ENCODE measurements around the gene ATP23.
A peak's percentile ranks its signal among the peaks of the same experiment; 100 is the strongest.

The ATP23 gene

GRCh38 chr12:57896115-57896433, 45.3 kb upstream of the ATP23 start:
- TF ChIP-seq CTCF (conservative IDR thresholded peaks at IDR 0.05; ENCODE audit: low read depth, low read length) = no peak
- peak overlapping the region; percentile 59 for H3K4me3 ChIP-seq (ENCODE audit: low read length)
- no peak for DNase-seq (ENCODE audit: low read depth)

- no peak for DNase-seq (ENCODE audit: low read depth)
- TF ChIP-seq CTCF (conservative IDR thresholded peaks at IDR 0.05; ENCODE audit: low read depth, low read length) = peak; percentile 37
- peak overlapping the region; percentile 59 for H3K4me3 ChIP-seq (ENCODE audit: low read length)
Measured at GRCh38 chr12:57896434-57897201, 44.7 kb upstream of the ATP23 start.

- no peak for DNase-seq (ENCODE audit: low read depth)
- TF ChIP-seq CTCF (conservative IDR thresholded peaks at IDR 0.05; ENCODE audit: low read depth, low read length) = no peak
- H3K4me3 ChIP-seq (ENCODE audit: low read length) = peak overlapping the region; percentile 59
Measured at GRCh38 chr12:57897286-57897974, 43.9 kb upstream of the ATP23 start.

- DNase-seq (ENCODE audit: low read depth) = no peak
- H3K4me3 ChIP-seq (ENCODE audit: low read length) = no peak overlapping the region
- TF ChIP-seq CTCF (conservative IDR thresholded peaks at IDR 0.05; ENCODE audit: low read depth, low read length) = no peak
Measured at GRCh38 chr12:57898308-57898970, 42.9 kb upstream of the ATP23 start.

- no peak for TF ChIP-seq CTCF (conservative IDR thresholded peaks at IDR 0.05; ENCODE audit: low read depth, low read length)
- no peak for DNase-seq (ENCODE audit: low read depth)
- H3K4me3 ChIP-seq (ENCODE audit: low read length) = no peak overlapping the region
Measured at GRCh38 chr12:57899010-57899662, 42.2 kb upstream of the ATP23 start.

GRCh38 chr12:57902478-57902969, 38.8 kb upstream of the ATP23 start:
- no peak for TF ChIP-seq CTCF (conservative IDR thresholded peaks at IDR 0.05; ENCODE audit: low read depth, low read length)
- no peak overlapping the region for H3K4me3 ChIP-seq (ENCODE audit: low read length)
- no peak for DNase-seq (ENCODE audit: low read depth)

Data from retinal pigment epithelial cell (primary cell).